Parathyroid adenoma (tissue), 2 donors: ENCODE measurements around the gene NXPE3.

ENCODE experiments used
- H2AFZ ChIP-seq: fragments of 300-600 bp; sonication (generic); one replicate; pipeline ENCODE4 v1.7.0; 2017; ENCODE audit warnings: antibody characterized with exemption, mild to moderate bottlenecking
- H3K27ac ChIP-seq: fragments of 300-600 bp; sonication (generic); one replicate; pipeline ENCODE4 v1.7.0; 2017
- H3K27me3 ChIP-seq: fragments of 300-600 bp; sonication (generic); one replicate; pipeline ENCODE4 v1.7.0; 2017; ENCODE audit warnings: low read length; ENCODE audit not compliant: control insufficient read depth, insufficient read depth
- H3K36me3 ChIP-seq: fragments of 300-600 bp; sonication (generic); one replicate; pipeline ENCODE4 v1.7.0; 2017; ENCODE audit warnings: low read length; ENCODE audit not compliant: control insufficient read depth, insufficient read depth
- H3K4me1 ChIP-seq: fragments of 300-600 bp; sonication (generic); one replicate; pipeline ENCODE4 v1.7.0; 2017; ENCODE audit warnings: control low read depth
- H3K4me2 ChIP-seq: fragments of 300-600 bp; sonication (generic); one replicate; pipeline ENCODE4 v1.7.0; 2017; ENCODE audit warnings: low read length
- H3K4me3 ChIP-seq: fragments of 300-600 bp; sonication (generic); one replicate; pipeline ENCODE4 v1.7.0; 2017; ENCODE audit warnings: low read depth, low read length
- H3K79me2 ChIP-seq: fragments of 300-600 bp; sonication (generic); one replicate; pipeline ENCODE4 v1.7.0; 2017; ENCODE audit warnings: control low read depth
- H3K9ac ChIP-seq: fragments of 300-600 bp; sonication (generic); one replicate; pipeline ENCODE4 v1.7.0; 2017; ENCODE audit warnings: mild to moderate bottlenecking
- H3K9me3 ChIP-seq: fragments of 300-600 bp; sonication (generic); one replicate; pipeline ENCODE4 v1.7.0; 2017; ENCODE audit warnings: low read length; ENCODE audit not compliant: control insufficient read depth
- CTCF ChIP-seq: fragments of 300-600 bp; sonication (generic); IDR thresholded peaks from one replicate; pipeline ENCODE4 v1.7.0; 2017; ENCODE audit warnings: antibody characterized with exemption, mild to moderate bottlenecking
- donor health status: primary hyperparathyroidism.

Gene NXPE3

GRCh38 chr3:101876142-101876541, 97.1 kb downstream of the NXPE3 start:
- Histone ChIP-seq H3K36me3 (no peaks in the 10 kb centered on the region), H3K9ac (no peak overlapping the region), H3K9me3 (no peaks in the 10 kb centered on the region), H3K4me3 (no peak overlapping the region), H3K27ac (no peak overlapping the region), H3K4me1 (no peaks in the 10 kb centered on the region), H3K4me2 (no peak overlapping the region), H3K27me3 (no peaks in the 10 kb centered on the region), H3K79me2 (no peaks in the 10 kb centered on the region), H2AFZ (no peak overlapping the region)
- TF ChIP-seq CTCF: no peak
